Natural killer cell (primary cell): ENCODE measurements around the gene KCTD17. TPM values are rescaled to one million over a fixed set of nuclear protein-coding genes. Genes with fewer than 3 reads are reported as not detected.

Source experiments
- ATAC-seq, 3 donors: fragments of 150-1000 bp in 2 of 3; fragments of 200-7000 bp in 1 of 3; cut with Tn5 transposase; 1 replicate in 1 of 3; 2 replicates in 2 of 3; pipeline ENCODE4 v1.10.0; 2021; ENCODE audit warnings: mild to moderate bottlenecking in 2 of 3, moderate library complexity in 2 of 3
- DNase-seq, 2 donors: peaks; one replicate each; pipeline versions ENCODE4 v3.0.0 to v3.0.0-alpha.2; 2013 to 2021; ENCODE audit warnings: mixed read lengths in 1 of 2
- H3K27ac ChIP-seq: one replicate; pipeline ENCODE4 v1.5.1; 2013; ENCODE audit warnings: mild to moderate bottlenecking, low read length
- H3K27me3 ChIP-seq: one replicate; pipeline ENCODE4 v1.6.1; 2013; ENCODE audit warnings: low read length; ENCODE audit not compliant: control insufficient read depth, insufficient read depth
- H3K36me3 ChIP-seq: one replicate; pipeline ENCODE4 v1.6.1; 2013; ENCODE audit warnings: low read length; ENCODE audit not compliant: control insufficient read depth, insufficient read depth
- H3K4me1 ChIP-seq: one replicate; pipeline ENCODE4 v1.6.1; 2013; ENCODE audit warnings: low read length; ENCODE audit not compliant: control insufficient read depth, insufficient read depth
- H3K4me3 ChIP-seq: one replicate; pipeline ENCODE4 v1.5.1; 2013; ENCODE audit warnings: low read length
- H3K9me3 ChIP-seq: one replicate; pipeline ENCODE4 v1.6.1; 2013; ENCODE audit warnings: low read length; ENCODE audit not compliant: control insufficient read depth, insufficient read depth
- H3K27ac Mint-ChIP-seq, 2 donors: one replicate each; pipeline ENCODE4 v1.8.0; 2022; ENCODE audit warnings: mild to moderate bottlenecking in 2 of 2, mixed read lengths in 2 of 2, moderate library complexity in 1 of 2
- H3K27me3 Mint-ChIP-seq, 2 donors: one replicate each; pipeline ENCODE4 v1.8.0; 2022; ENCODE audit warnings: low read depth in 2 of 2, mixed read lengths in 2 of 2
- H3K36me3 Mint-ChIP-seq: one replicate; pipeline ENCODE4 v1.8.0; 2022; ENCODE audit warnings: mixed read lengths
- H3K4me1 Mint-ChIP-seq, 2 donors: one replicate each; pipeline ENCODE4 v1.8.0; 2022; ENCODE audit warnings: mixed read lengths in 2 of 2
- H3K4me3 Mint-ChIP-seq: one replicate; pipeline ENCODE4 v1.8.0; 2022; ENCODE audit warnings: mild to moderate bottlenecking, moderate library complexity, mixed read lengths
- H3K9me3 Mint-ChIP-seq, 2 donors: one replicate each; pipeline ENCODE4 v1.8.0; 2022; ENCODE audit warnings: mixed read lengths in 2 of 2
- WGBS: methylation state at CpG from one replicate; pipeline ENCODE4 v1.1.7; 2013; ENCODE audit warnings: missing lambda C conversion rate; ENCODE audit not compliant: insufficient coverage; 5-methylcytosine and 5-hydroxymethylcytosine counted together
- intact Hi-C: fragments of 100-400 bp; cut with micrococcal nuclease; formaldehyde crosslinking; loops from one replicate; pipeline ENCODE4 v1.14.2; 2022
- total RNA-seq, 4 donors: library from RNA; stranded (reverse); fragments of 120-200 nt in 1 of 4; gene quantifications; one replicate each; pipeline versions ENCODE4 v1.2.3 to v1.2.4, GENCODE V29; 2013 to 2022
- TF ChIP-seq, protein P1 (sequence below): fragments of 200-600 bp; IDR thresholded peaks from one replicate; pipeline ENCODE4 v1.8.0; 2022; ENCODE audit warnings: antibody characterized with exemption

The KCTD17 gene
- total RNA-seq, 3 donors from 2014 or later (not counting 1 experiment from before 2014, with no cell fraction given): 21.3 to 29.4 (median 22.9) TPM

DNA sequence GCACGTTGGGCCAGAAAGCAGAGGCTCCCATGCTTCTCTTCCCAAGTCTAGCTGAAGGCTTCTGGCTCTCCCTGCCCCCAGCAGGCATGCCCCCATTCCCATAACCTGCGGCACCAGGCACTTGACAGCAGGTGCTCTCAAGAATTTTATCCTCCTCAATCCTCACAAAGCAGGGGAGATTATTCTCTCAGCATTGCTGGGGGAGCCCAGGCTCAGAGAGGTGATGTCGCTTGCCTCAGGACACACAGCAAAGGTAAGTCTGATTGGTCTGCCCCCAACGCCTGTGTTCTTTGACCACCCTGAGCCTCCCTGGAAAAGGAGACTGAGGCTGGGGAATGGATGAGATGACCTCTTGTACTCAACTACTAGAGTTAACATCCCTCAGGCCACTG, 37.1 kb upstream of the KCTD17 start:
- no peaks in the 10 kb centered on the region for H3K9me3 Mint-ChIP-seq
- peaks cover 0 to 5% of the 10 kb centered on the region in 2 donors for H3K4me1 Mint-ChIP-seq
- H3K27me3 Mint-ChIP-seq: no peaks in the 10 kb centered on the region
- H3K4me1 ChIP-seq: peaks cover 8% of the 10 kb centered on the region
- ATAC-seq: no peak
- TF ChIP-seq, protein P1, sequence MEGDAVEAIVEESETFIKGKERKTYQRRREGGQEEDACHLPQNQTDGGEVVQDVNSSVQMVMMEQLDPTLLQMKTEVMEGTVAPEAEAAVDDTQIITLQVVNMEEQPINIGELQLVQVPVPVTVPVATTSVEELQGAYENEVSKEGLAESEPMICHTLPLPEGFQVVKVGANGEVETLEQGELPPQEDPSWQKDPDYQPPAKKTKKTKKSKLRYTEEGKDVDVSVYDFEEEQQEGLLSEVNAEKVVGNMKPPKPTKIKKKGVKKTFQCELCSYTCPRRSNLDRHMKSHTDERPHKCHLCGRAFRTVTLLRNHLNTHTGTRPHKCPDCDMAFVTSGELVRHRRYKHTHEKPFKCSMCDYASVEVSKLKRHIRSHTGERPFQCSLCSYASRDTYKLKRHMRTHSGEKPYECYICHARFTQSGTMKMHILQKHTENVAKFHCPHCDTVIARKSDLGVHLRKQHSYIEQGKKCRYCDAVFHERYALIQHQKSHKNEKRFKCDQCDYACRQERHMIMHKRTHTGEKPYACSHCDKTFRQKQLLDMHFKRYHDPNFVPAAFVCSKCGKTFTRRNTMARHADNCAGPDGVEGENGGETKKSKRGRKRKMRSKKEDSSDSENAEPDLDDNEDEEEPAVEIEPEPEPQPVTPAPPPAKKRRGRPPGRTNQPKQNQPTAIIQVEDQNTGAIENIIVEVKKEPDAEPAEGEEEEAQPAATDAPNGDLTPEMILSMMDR: no peak
- H3K27ac Mint-ChIP-seq: no peak overlapping the region
- no peaks in the 10 kb centered on the region for H3K9me3 ChIP-seq
- no peak for DNase-seq
- H3K4me3 Mint-ChIP-seq: no peak overlapping the region
- WGBS: 93% methylated on average over 4 of the region's 4 CpGs
- no peaks in the 10 kb centered on the region for H3K36me3 ChIP-seq
- H3K36me3 Mint-ChIP-seq: no peaks in the 10 kb centered on the region
- intact Hi-C loops: no loop called here
- H3K27ac ChIP-seq: no peak overlapping the region
- no peaks in the 10 kb centered on the region for H3K27me3 ChIP-seq
- no peak overlapping the region for H3K4me3 ChIP-seq

DNA sequence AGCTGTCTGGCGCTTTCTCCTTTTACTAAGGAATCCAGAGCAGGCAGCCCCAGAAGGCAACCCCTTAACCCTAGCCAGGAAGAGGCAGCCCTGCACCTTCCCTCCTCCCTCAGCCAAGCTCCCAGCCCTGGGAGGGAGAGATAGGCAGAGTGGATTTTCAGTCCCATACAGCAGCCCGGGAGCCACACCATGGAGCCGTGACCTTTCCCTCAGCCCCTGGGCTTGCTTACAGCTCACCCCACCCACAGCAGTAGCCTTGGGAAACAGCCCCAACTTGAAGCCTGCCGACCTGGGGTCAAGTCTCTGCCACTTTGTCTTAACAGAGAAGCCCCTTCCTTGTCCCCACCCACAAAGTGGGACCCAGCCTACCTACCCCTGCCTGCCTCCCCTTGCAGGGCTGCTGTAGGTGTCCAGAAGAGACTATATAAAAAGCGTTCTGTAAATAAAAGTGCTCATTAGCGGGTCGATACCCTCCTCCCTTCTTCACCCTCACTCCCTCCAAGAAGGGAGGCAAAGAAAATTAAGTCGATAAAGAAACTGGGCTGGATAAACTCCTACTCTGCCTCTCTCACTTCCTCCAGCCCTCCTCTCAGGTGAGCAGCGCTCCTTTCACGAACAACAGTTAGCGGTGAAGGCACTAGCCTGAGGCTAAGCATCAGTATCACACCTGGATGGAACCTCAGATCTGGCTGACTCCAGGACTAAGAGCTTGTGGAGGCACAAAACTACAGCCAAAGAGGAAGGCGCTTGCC, 36.5 kb upstream of the KCTD17 start:
- no peaks in the 10 kb centered on the region for H3K9me3 Mint-ChIP-seq
- WGBS: 90% methylated on average over 11 of the region's 12 CpGs
- Histone ChIP-seq H3K27ac (no peak overlapping the region), H3K9me3 (no peaks in the 10 kb centered on the region), H3K27me3 (no peaks in the 10 kb centered on the region), H3K4me3 (no peak overlapping the region), H3K4me1 (peaks cover 11% of the 10 kb centered on the region), H3K36me3 (no peaks in the 10 kb centered on the region)
- intact Hi-C loops: no loop called here
- no peaks in the 10 kb centered on the region for H3K36me3 Mint-ChIP-seq
- no peak overlapping the region for H3K4me3 Mint-ChIP-seq
- TF ChIP-seq, protein P1: no peak
- H3K4me1 Mint-ChIP-seq: peaks cover 0 to 9% of the 10 kb centered on the region in 2 donors
- H3K27me3 Mint-ChIP-seq: no peaks in the 10 kb centered on the region
- DNase-seq (no peak), ATAC-seq (no peak)
- no peak overlapping the region for H3K27ac Mint-ChIP-seq

DNA sequence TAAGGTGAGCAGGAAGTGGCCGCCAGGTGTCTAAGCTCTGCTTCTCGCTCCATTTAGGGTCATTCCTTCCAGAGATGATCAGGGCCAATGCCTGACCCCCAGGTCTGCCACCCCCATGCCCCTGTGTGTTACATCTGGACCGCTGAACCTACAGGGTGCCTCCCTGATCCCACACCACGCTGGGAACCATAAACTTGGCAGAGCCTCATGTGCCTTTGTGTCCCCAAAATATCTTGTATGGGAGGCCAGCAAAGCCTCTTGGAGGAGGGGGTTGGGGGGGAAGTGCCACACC, 36.0 kb upstream of the KCTD17 start:
- intact Hi-C loops: no loop called here
- WGBS: 88% methylated on average over 4 of the region's 4 CpGs
- no peak for ATAC-seq

More for the DNA sequence above, 36.0 kb upstream of the KCTD17 start:
- Histone ChIP-seq H3K27me3 (no peaks in the 10 kb centered on the region), H3K4me1 (peaks cover 16% of the 10 kb centered on the region), H3K27ac (no peak overlapping the region), H3K36me3 (no peaks in the 10 kb centered on the region), H3K4me3 (no peak overlapping the region), H3K9me3 (no peaks in the 10 kb centered on the region)
- Mint-ChIP-seq H3K4me3 (no peak overlapping the region), H3K27ac (no peak overlapping the region), H3K4me1 (peaks cover 0 to 14% of the 10 kb centered on the region in 2 donors), H3K27me3 (no peaks in the 10 kb centered on the region), H3K36me3 (no peaks in the 10 kb centered on the region), H3K9me3 (no peaks in the 10 kb centered on the region)
- no peak for DNase-seq
- TF ChIP-seq, protein P1: no peak
